ENCODE results near the gene CAMK2D.

The CAMK2D gene

DNA sequence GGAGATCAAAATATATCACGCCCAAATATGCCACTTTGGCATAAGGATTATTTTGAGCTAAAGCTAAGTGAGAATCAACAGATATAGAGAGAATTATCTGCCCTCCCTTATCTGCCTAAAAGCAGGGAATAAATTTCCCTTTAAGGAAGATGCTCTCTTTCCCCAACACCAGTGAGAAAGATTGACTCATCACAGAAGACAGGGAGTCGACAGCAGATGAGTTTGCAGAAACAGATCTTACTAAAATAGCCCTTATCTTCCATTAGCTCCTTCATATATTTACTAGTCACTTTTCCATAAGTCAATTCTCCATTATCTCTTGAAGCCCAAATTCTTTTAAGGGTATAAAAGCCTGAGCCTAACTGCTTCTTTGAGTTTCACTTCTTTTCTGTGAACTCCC, 156.6 kb downstream of the CAMK2D start:
- no peak for DNase-seq (ENCODE audit: low read depth)

DNA sequence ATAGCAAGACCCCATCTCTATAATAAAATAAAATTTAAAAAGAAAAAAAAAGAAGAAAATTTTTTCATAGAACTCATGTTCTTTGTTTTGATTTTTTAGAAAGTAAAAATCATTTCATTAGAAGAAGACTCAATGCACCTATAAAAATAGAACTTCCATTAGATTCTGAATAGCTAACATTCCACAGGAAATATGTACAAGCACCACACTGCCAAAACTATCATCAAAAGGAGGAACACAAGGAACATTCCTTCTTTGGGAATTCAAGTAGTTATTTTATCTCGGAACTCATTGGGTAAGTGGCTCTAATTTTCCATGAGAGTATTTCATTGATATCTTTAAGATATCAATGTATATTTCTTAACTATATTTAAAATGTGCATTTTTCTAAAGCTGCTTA, 157.6 kb downstream of the CAMK2D start:
- no peak for DNase-seq (ENCODE audit: low read depth)

DNA sequence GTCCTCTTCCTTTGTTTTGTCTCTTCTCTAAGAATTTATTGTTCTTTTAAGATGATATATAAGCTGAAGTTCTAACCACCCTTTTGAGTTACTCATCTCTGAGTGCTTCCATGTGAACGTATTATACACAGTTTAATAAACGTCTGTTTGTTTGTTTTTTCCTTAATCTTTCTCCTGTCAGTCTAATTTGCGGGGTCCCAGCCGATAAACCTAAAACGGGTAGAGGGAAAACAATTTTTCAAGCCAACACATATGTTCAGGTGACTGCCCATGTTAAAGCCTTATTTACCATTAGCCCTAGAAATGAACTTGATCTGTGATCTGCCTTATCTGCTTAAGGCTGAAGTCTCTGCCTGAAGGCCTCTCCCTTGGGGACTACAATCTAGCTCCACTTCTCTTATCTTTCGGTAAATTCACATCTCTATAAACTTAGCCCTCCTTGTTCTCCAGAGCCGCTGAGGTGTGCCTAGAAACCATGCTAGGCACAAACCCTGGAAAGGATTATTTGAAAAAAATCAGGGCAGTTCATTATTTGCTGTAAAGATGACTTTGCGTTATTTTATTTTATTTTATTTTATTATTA, 158.8 kb downstream of the CAMK2D start:
- DNase-seq (ENCODE audit: low read depth), result no peak

DNA sequence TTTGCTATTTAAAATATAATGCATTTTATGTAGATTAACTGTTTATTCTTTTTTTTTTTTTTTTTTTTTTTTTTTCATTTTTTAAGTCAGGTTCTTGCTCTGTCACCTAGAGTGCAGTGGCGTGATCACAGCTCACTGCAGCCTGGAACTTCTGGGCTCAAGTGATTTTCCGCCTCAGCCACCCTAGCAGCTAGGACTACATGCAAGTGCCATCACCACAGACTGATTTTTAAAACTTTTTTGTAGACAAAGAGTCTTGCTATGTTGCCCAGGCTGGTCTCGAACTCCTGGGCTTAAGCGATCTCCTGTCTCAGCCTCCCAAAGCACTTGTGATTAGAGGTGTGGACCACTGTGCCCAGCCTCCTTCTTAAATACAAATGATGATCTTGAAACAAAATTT, 159.9 kb downstream of the CAMK2D start:
- no peak for DNase-seq (ENCODE audit: low read depth)

DNA sequence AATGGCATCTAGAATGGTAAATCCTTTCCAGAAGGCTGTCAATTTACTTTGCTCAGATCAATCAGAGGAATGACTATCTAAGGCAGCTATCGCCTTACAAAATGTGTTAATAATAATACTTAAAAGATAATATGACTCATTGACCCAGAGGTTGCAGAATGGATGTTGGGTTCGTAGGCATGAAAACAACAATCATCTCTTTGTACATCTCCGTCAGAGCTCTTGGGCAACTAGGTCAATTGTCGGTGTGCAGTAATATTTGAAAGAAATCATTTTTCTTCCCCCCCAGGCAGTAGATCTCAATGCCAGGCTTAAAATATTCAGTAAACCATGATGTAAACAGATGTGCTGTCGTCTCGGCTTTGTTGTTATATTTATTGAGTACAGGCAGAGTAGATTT, 165.1 kb downstream of the CAMK2D start:
- DNase-seq (ENCODE audit: low read depth), result no peak

DNA sequence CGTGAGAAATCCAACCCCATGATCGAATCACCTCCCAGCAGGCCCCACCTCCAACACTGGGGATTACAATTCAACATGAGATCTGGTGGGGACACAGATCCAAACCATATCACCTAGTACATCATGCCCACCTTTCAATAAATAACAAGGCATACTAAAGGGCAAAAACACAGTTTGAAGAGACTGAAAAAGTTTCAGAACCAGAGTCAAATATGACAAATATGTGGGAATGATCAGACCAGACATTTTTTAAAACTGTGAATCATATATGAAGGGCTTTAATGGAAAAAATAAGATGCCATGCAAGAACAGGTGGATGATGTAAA, 167.3 kb downstream of the CAMK2D start:
- DNase-seq (ENCODE audit: low read depth), result no peak

DNA sequence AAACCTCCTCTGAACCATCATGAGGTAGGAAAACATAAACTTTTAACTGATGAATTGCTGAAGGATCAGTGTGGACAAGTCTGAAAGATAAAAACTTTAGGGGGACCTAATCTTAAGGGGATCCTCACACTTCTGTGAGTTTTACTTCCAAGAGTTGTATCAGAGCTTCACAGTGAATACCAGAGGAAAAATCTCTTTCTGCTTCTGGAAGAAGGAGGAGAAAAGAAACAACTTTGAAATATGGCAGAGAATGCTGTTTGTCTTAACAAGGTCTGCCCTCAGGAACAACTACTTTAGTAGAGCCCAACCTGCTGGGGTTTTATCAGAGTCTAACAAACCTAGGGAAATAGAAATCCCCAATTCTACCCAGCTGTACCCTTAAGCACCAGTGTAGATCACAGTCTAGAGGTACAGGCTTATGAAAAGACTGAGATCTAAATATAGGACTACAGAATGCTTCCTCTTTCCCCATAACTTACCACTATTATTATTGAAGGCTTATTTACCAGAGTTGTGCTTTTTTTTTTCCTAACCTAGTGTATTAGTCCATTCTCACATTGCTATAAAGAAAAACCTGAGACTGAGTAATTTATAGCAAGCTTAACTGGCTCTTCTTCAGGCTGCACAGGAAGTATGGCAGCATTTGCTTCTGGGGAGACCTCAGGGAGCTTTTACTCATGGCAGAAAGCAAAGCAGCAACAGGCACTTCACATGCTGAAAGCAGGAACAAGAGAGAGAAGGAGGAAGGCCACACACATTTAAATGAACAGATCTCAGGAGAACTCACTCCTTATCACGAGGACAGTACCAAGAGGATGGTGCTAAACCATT, 167.9 kb downstream of the CAMK2D start:
- DNase-seq (ENCODE audit: low read depth), result no peak

DNA sequence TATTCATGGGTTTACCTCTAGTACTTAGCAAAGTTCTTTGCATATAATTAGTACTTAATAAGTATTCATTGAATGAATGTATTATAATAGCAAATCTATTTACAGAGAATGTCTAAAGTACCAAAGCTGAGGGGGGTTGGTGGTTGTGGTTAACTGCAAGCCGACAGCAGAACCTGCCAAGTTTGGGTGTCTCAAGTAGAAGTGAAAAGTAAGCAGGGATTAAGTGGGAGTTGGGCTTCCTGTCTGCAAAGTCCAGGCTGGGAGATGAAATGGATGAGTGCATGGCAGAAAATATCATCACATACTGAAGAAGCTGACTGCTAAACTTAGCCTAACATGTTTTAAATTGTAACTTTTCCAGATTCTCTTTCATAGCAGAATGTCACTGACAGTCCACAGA, 169.6 kb downstream of the CAMK2D start:
- no peak for DNase-seq (ENCODE audit: low read depth)

DNA sequence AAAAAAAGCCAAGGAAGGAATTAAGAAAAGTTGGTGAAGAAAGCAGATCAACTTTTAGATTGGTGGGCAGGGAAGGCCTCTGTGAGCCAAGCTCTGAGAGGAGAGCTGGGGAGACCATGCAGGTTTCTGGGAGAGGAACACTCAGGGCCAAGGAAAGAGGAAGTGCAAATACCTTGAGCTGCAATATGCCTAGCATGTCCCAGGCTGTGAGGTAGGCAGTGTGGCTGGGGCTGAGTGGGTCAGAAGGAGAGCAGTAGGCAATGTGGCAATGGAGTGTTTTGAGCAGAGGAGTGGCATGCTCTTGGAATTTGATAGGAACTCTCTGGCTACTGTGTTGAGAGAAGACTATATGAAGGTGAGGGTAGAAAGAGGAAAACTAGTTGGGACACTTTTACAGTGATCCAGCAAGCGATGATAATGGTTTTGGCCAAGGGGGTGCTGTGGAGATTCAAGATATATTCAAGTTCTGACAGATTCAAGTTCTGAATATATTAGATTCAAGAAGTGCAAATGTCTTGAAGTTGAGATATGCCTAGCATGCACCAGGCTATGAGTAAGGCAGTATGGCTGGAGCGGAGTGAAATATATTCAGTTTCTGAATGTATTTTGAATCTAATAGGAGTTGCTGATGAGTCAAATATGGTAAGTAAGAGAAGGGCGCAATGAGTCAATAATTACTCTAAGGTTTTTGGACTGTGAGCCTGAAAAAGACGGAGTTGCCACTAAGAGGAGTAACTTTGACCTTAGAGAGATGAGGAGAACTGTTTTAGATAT, 172.5 kb downstream of the CAMK2D start:
- no peak for DNase-seq (ENCODE audit: low read depth)

DNA sequence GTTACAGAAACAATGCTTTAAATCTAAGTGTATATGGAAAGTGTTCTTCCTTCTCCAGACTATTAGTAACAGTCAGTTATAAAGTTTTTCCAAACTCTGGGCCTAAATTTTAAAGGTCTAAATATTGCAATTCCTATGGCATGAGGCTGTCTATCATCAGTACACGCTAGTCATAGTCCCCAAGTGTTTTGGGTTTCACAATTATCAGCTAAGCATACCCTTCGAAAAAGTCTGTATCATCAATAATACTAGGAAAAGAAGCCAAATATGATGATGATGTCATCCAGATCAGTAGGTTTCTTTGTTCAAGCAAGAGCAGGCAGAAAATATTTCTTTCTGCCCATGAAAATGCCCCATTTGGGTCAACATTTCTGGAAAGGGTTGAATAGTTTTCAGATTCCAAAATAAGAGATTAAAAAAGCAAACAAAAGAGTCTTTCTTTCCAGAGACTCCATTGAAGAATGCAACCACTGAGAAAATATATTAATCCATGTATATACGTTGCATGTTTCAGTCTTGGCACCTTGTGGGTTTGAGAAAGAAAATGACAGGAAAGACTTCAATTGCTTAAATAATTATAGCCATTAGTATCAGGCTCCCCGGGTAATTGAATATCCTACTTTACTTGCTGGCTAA, 173.8 kb downstream of the CAMK2D start:
- DNase-seq (ENCODE audit: low read depth), result no peak

DNA sequence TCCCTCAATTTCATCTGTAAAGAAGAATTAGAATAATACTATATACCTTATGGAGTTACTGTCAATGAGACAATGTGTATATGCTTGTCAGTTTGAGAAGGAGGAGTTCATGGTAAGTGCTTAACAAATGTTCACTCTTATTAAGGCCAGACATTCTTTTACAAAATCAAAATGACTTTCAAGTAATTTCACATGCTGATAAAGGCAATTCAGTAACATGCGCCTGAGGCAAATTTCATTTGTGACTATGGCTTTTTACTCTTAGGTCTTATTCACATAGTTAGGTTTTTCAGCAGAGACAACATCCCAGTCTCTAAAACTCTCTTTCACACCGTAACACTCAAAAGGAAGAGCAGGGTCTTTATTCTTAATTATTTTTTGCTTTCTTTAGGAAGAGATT, 174.4 kb downstream of the CAMK2D start:
- DNase-seq (ENCODE audit: low read depth), result no peak

DNA sequence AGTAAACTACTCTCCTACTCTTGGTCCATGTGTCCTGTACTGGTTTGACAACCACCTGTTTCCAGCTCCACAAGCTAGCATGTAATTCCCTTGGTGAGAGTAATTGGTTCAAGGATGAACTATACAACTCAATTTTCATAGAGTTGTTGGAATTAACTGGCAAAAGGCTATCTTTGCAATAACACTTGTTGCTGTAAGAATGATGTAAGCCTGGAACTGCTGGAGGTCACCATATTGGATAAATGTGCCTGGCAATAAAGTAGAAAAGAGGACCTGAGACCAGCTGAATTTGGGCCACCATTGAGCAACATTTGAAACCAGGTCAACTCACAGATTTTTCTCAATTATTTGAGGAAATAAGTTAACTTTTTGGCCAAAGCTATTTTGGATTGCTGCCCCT, 175.5 kb downstream of the CAMK2D start:
- DNase-seq (ENCODE audit: low read depth), result no peak

DNA sequence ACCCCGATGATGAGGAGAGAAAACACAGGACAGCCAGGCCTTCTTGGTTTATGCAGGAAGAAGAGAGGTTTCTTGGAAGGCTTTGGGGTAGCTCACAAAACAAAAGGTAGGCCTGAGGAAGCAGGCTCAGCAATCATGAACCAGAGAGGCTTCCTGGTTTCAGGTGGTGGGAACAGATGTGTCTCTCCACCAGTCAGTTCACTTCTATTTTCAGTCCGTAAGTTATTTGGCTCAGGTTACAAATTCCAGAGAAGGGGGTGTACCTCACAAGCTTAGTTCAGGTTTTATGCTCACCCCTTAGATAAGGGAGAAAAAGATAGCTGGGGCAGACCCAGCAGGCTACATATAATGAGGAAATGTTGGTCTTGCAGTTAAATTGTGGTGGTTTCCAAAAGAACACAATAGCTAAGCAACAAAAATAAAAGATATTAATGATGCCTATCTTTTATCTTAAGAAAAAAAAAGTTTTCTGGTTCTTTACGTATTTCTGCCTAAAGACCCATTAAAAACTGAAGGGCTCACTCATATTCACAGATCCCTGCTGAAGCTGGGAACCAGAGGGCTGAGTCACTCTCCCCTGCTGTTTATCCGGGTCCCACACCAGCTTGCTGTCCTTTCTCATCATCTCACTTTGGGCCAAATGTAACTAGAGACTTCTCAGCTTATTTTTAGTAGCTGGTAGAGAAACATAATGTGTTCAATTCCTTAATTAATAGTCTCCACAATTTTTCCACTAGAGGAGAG, 177.0 kb downstream of the CAMK2D start:
- no peak for DNase-seq (ENCODE audit: low read depth)

DNA sequence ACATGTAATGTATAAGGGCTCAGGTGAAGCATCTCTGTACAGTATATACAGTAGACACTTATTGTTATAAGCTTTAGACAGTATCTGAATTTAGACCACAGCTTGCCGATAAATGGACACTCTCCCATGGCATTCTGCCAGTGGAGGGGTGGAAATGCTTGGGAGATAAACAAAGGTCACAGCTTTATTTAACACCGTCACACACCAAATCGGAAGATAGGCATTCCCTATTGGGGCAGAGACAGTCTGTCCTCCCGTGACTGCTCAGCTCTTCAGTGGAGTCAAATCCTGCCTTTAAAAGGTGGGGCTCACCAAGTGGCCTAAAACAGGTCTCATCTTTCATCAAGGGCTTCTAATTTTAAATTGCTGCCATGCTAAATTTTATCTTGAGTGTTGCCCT, 178.8 kb downstream of the CAMK2D start:
- DNase-seq (ENCODE audit: low read depth), result no peak

DNA sequence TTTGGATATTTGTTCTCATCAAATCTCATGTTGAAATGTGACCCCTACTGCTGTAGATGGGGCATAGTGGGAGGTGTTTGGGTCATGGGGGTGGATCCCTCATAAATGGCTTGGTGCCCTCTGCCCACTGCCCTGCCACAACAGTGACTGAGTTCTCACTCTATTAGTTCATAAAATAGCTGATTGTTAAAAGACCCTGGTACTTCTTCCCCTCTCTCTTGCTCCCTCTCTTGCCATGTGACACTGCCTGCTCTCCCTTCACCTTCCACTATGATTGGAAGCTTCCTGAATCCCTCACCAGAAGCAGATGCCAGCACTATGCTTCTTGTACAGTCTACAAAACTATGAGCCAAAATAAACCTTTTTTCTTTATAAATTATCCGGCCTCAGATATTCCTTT, 182.2 kb downstream of the CAMK2D start:
- no peak for DNase-seq (ENCODE audit: low read depth)

DNA sequence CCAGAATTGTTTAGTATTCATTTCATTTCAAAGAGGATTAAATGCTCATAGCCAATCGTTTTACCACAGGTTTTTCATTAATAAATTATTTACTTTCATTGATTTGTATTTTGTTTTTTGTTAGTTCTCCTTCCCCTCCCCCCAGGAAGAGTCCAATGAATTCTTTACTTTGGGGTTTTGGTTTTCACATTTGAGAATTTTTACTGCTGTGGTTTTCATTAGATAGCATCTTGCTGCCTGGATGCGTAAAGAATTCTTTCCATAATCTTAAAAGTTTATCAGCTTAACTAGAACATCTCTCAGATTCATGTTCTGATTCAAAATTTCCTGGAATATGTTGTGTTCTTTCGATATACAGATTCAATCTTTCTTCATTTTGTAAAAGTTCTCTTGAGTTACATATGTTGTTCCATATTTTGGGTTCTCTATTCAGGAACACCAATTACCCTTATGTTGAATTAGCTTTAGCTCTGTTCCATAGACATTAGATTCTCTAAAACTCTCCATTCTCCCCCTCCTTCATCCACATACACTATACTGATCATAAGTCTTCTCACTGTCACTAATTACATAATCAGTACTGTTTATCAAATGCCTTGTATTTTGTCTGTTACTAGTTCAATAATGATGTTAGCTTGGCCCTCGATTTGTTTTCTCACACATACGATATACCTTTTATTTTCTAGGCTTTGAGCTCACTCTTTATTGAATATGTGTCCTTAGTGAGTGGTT, 184.4 kb downstream of the CAMK2D start:
- DNase-seq (ENCODE audit: low read depth), result no peak

DNA sequence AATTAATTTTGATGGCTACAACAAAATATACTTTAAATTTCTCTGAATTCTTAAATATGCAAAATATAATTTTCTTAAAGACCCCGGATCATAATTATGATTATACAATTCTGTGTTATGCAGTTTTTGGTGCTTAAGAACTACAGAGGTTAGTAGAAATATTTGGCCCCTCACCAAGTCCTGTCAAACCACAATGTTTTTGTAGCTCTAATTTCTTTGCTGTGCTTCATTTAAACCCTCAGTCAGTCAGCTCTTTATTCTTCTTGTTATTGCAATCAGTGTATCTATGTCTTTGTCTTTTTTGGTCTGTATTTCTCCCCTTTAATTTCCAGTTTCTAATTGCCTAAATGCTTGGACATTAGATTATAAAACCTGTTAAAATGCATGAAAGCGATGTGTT, 186.1 kb downstream of the CAMK2D start:
- no peak for DNase-seq (ENCODE audit: low read depth)

DNA sequence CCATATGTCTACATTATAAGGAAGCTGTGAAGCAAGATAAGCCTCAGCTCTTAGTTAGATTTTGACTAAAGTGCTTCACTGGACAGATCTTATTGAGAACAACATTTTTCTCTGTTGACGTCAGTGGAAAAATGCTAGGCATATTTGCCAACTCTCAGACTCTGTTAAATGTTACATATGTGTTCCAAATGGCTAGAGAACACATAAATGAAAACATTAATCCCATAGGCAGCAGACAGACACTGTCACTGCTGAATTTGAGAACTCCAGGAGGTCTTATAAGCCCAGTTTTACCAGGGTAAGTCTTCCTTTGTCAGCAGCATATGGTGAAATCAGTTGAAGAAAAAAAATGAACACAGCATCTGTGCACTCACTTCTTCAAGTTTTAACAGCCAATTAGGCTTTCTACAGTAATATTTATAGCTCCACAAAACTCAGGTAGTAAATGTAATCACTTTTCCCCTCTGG, 186.9 kb downstream of the CAMK2D start:
- no peak for DNase-seq (ENCODE audit: low read depth)

DNA sequence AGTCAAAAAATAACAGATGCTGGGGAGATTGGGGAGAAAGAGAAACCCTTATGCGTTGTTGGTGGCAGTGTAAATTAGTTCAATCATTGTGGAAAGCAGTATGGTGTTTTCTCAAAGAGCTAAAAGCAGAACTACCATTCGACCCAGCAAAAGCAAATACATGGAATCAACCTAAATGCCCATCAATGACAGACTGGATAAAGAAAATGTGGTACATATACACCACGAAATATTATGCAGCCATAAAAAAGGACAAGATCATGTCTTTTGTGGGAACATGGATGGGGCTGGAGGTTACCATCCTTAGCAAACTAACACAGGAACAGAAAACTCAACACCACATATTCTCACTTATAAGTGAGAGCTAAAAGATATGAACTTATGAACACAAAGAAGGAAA, 188.9 kb downstream of the CAMK2D start:
- DNase-seq (ENCODE audit: low read depth), result no peak

DNA sequence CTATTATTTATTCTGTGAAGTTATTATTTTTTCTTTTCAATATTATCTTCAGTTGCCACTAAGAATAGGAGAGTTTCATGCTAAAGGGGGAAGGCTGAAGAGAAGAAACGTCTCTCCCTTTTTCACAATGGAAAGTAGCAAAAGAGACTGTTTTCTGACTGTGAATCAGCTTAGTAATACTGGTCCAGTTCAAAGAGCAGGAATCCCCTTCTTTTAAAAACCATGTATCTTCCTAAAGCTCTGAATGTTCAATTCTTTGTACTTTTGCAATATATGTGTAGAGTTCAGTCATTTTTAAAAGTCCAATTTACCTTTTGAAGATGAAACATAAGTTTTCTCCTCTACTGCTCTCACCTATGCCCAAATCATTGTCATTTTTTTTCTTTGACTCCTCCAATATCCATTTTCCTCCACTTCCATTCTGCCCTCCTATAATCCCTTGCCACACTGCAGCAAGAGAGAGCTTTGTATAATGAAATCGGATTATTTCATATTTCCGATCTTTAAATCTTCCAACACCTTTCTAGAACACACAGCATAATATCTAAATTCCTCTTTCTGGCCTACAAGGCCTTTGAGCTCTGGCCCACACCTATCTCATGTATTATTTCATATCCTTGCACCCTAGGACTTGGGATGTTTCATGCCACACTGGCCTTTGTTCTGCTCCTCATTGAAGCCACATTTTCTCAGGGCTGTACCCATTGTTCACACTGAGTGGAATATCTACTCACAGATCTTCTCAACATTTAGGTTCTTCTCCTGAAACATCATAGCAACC, 195.3 kb downstream of the CAMK2D start:
- DNase-seq (ENCODE audit: low read depth), result no peak

DNA sequence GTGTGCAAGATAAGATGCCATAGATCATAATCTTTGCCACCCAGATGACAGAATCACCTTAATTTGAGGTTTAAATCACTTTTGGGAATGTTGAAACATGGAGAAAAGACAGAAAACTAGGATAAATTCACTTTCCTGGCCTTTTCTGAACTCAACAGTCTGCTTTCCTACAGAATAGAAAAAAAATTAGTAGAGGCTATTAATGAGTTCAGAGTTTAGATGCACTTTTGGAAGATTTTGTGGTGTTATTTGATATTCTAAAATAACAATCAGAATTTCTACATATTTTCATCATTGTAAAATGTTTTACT, 195.9 kb downstream of the CAMK2D start:
- no peak for DNase-seq (ENCODE audit: low read depth)
